T-helper 2 cell treated with Interferon-gamma antibody and Interleukin-4, amounts not matched to agents 5 μg/mL and 100 μg/mL, for 36 hours (primary cell): ENCODE data around the gene ASTN2.
A peak's percentile ranks its signal among the peaks of the same experiment; 100 is the strongest.

Source experiments
- DNase-seq: peaks from one replicate; pipeline ENCODE4 v3.0.0; 2021; ENCODE audit warnings: low spot score
- H3K27ac Mint-ChIP-seq: one replicate; pipeline ENCODE4 v1.8.0; 2021; ENCODE audit warnings: mild to moderate bottlenecking, mixed read lengths
- H3K27me3 Mint-ChIP-seq: one replicate; pipeline ENCODE4 v1.8.0; 2021; ENCODE audit warnings: low read depth, mixed read lengths
- H3K36me3 Mint-ChIP-seq: one replicate; pipeline ENCODE4 v1.8.0; 2021; ENCODE audit warnings: low read depth, mixed read lengths
- H3K4me1 Mint-ChIP-seq: one replicate; pipeline ENCODE4 v1.8.0; 2021; ENCODE audit warnings: low read depth, mixed read lengths
- H3K4me3 Mint-ChIP-seq: one replicate; pipeline ENCODE4 v1.8.0; 2022; ENCODE audit warnings: mild to moderate bottlenecking, moderate library complexity, mixed read lengths
- H3K9me3 Mint-ChIP-seq: one replicate; pipeline ENCODE4 v1.8.0; 2021; ENCODE audit warnings: mixed read lengths

The ASTN2 gene

DNA sequence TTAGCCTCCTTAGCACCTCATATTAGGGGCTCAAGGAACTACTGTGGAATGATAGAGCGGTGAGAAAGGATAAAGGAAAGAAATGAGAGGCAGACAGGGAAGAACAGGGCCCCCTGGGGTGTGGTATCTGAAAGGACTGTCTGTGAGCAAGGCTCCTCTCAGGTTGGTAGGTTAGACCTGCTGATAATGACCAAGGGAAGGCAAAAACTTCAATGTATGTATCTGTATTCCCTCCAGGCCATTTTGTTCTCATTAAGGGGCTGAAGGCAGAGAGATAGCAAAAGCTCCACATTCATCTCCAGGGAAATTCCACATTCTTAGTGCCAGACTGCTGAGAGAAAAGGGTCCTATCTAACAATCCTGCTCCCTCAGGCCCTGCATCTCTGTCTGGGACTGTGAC lies 699.1 kb downstream of the ASTN2 start:
- Mint-ChIP-seq H3K4me1 (no peaks in the 10 kb centered on the region), H3K36me3 (no peaks in the 10 kb centered on the region), H3K27ac (no peak overlapping the region), H3K27me3 (peaks cover 3% of the 10 kb centered on the region), H3K9me3 (no peaks in the 10 kb centered on the region), H3K4me3 (no peak overlapping the region)
- DNase-seq, result no peak

DNA sequence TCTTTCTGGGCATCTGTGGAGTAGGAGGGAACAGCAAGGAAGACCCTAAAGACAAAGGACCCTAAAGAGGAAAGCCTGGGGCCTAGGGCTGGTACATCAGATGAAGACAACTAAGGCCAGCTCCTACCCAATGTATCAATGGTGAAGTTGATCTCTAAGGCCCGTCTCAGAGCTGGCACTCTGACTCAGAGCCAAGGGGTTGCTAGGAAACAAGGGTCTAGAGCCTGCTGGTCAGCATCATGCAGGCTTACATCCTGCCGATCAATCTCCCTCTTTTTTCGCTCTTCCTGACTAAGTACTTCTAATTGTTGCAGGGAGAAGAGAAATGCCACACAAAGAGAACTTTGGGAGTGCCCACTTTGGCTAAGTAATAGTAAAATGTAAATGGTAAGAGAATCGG lies 701.6 kb downstream of the ASTN2 start:
- Mint-ChIP-seq H3K4me1 (no peaks in the 10 kb centered on the region), H3K27ac (no peak overlapping the region), H3K4me3 (no peak overlapping the region), H3K36me3 (no peaks in the 10 kb centered on the region), H3K9me3 (no peaks in the 10 kb centered on the region), H3K27me3 (no peaks in the 10 kb centered on the region)
- no peak for DNase-seq

DNA sequence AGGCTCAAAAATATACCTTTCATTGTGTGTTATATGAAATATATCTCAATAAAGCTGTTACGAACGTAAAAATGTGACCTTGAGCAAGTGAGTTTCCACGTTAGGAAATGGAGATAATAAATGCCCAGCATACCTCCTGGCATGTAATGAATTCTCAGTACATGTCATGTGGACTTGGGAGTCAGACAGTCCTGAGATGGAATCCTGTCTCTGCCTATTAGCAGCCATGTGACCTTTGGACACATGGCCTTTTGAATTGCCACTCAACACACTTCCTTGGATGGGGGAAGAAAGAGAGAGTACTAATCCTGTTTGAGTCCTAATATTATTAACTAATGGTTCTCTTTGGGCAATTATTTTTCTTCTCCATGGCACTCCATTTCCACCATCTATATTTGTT lies 702.1 kb downstream of the ASTN2 start:
- Mint-ChIP-seq H3K4me3 (no peak overlapping the region), H3K36me3 (no peaks in the 10 kb centered on the region), H3K27me3 (no peaks in the 10 kb centered on the region), H3K9me3 (no peaks in the 10 kb centered on the region), H3K4me1 (no peaks in the 10 kb centered on the region), H3K27ac (no peak overlapping the region)
- DNase-seq, result no peak

DNA sequence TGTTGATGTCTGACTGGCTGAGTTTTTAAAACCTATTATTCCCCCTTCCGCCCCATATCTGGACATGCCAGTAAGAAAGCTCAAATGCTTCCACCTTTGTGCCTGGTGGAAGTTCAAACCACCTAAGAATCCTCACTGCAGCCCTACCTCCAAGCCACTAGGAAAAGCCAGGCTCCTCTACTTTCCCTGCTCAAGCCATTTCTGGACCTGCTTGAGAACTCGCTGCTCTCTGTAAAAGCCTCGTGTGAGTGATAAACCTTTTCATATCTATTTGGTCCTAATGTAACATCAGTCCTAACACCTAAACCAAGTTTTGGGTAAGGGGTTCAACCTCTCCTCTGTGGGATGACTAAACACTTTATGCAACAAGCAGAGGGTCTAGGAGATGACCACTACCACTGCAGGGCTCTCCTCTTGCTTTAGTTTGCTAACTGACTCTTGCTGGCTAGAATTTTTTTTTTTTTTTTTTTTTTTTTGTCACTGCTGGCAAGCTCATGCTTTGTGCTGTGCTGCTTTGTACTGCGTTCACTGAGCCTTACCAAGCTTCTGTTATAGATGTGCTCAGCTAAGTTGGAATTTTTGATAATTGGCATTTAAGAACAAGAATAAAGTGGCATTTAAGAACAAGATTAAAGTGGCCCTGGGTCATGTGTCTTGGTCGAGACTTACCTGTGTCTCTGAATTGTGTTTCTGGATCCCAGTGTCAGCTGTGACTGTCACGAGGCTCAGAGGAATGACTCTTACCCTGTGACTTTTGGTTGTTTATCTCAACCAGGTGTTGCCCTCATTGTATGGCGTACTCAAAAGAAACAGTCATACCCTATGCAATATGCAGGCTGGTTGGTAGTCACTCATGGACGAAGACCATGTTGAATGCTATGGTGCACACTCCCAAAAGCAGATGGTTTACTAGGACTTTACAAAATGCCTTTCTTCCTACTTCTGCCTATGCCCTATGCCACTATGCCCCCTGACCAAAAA lies 708.3 kb downstream of the ASTN2 start:
- Mint-ChIP-seq H3K27me3 (no peaks in the 10 kb centered on the region), H3K27ac (no peak overlapping the region), H3K4me1 (peaks cover 6% of the 10 kb centered on the region), H3K4me3 (no peak overlapping the region), H3K36me3 (peaks cover 6% of the 10 kb centered on the region), H3K9me3 (no peaks in the 10 kb centered on the region)
- no peak for DNase-seq

DNA sequence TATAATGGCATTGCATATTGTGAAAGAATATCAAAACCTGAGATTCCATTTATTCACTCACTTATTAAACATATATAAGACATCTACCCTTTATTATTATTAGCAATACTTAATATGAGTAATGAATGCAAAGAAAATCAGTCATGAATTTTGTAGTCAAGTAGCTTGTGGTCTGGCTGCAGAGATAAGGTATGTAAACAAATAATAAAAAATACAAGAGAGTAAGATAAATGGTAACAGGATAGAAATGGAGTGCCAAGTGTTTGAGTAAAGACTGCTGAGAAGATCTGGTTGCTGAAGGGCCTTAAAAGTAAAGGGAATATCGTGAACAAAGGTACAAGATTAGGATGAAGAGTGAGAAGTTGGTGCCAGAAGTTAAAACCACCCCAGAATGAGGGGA lies 709.3 kb downstream of the ASTN2 start:
- Mint-ChIP-seq H3K36me3 (peaks cover 15% of the 10 kb centered on the region), H3K27me3 (no peaks in the 10 kb centered on the region), H3K27ac (no peak overlapping the region), H3K4me3 (no peak overlapping the region), H3K4me1 (peaks cover 16% of the 10 kb centered on the region), H3K9me3 (no peaks in the 10 kb centered on the region)
- DNase-seq, result no peak

DNA sequence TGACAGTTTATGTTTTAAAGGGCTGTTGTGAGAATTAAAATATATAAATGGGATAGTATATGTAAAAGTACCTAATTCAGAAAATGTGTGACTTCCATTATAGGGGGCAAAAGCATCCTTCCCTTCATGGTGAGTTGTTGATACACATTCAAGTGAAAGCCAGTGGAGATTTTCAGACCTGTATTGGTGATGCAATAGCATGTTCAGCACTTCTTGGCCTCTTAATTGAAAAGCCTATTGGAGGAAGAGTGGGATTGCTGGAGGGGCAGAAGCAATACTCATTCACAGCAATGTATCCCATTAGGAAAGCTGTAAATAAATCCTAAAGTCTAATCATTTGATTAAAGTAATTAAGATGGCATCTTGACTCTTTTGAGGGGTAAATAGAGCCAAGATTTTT lies 710.4 kb downstream of the ASTN2 start:
- Mint-ChIP-seq H3K36me3 (peaks cover 26% of the 10 kb centered on the region), H3K27me3 (no peaks in the 10 kb centered on the region), H3K4me3 (no peak overlapping the region), H3K27ac (no peak overlapping the region), H3K4me1 (peaks cover 16% of the 10 kb centered on the region), H3K9me3 (no peaks in the 10 kb centered on the region)
- DNase-seq, result no peak

DNA sequence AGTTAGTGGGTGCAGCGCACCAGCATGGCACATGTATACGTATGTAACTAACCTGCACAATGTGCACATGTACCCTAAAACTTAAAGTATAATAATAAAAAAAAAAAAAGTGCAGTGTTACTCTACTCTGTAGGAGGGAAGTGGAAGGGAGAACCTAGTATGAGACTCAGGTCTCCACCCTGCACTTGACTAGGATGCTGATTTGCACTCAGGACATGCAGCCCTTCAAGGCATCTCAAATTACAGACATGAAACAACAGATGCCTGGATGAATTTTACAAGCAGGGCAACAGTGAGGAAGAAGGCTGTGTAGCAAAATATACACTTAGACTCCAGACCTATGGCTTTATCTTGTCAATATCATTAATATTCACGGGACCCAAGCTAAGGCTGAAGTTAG lies 711.2 kb downstream of the ASTN2 start:
- Mint-ChIP-seq H3K27me3 (no peaks in the 10 kb centered on the region), H3K4me3 (no peak overlapping the region), H3K27ac (no peak overlapping the region), H3K9me3 (no peaks in the 10 kb centered on the region), H3K4me1 (peaks cover 16% of the 10 kb centered on the region), H3K36me3 (peaks cover 34% of the 10 kb centered on the region)
- no peak for DNase-seq

DNA sequence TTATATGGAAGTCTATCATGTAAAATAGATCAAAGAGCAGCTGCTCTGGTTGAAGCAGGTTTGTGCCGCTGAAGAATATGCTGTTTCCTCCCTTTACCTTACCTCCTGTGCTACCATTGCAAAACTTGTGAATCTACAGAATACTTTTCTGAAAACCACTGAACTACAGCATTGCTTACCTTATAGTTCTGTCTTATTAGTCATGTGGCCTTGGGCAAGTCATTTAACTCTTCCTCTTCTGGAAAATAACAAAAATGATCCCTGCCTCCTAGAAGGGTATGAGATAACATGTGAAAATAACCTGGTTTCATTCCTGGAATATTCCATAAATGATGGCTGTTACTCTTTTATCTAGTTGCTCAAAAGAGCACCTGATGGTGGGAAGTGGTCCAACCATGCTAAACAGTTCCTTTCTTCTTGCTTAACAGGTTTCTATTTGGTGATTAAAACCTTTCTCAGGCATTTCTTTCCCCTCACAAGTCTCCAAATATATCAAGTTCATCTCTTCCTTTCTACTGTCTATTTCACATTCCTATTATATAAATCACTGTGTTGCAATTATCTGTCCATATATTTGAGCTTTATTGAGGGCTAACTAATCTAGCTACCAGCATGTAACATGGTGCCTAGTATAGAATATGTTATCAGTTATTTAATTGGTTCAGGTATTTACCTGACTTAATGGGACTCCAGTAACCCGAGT lies 712.8 kb downstream of the ASTN2 start:
- Mint-ChIP-seq H3K4me1 (peaks cover 16% of the 10 kb centered on the region), H3K27ac (no peak overlapping the region), H3K9me3 (no peaks in the 10 kb centered on the region), H3K4me3 (no peak overlapping the region), H3K27me3 (no peaks in the 10 kb centered on the region), H3K36me3 (peaks cover 45% of the 10 kb centered on the region)
- no peak for DNase-seq

DNA sequence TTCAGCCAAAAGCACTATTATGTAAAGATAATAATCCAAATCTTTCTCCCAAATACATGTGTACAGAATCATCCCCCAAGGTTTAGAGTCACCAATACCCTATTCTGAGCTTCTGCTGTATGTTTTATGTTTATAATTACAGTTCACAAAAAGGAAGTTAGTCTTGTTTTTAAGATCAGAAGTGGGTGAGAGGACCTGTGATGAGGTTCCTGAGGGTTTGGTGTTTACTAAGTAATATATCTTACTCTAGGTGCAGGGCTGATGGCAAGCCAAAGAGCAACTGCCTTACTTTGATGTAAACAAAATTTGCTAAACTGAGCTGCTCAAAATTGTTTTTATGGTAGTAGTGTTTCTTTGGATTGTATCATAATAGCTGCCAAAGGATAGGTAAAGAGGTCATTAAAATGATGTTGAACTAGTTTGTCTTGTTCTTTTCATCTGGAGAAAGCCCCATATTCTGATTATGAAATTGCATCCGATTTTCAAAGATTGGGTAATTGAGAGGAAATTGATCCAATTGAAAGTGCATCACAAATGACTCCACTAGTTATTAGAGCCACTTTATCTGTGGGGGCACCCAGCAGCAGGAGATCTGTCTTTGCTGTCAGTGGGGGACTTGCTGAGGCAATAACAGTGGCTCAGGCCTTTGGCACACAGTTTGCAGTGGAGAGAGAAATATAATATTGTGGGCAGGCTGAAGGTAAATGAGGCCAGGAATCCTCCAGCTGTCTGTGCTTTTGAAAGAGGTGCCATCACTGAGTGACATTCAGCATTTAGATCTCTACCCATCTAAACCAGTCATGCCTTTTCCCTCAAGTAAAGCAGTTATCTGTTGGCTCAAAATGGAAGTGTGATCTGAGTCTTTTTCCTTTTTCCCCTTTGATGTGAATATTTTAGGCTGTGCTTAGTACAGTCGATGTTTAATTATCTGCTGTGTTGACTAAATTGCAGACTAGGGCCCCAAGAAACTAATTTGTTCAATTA lies 713.7 kb downstream of the ASTN2 start:
- Mint-ChIP-seq H3K27me3 (no peaks in the 10 kb centered on the region), H3K4me1 (peaks cover 16% of the 10 kb centered on the region), H3K36me3 (peaks cover 48% of the 10 kb centered on the region), H3K27ac (peak overlapping the region; percentile 64), H3K9me3 (no peaks in the 10 kb centered on the region), H3K4me3 (no peak overlapping the region)
- DNase-seq, result no peak

DNA sequence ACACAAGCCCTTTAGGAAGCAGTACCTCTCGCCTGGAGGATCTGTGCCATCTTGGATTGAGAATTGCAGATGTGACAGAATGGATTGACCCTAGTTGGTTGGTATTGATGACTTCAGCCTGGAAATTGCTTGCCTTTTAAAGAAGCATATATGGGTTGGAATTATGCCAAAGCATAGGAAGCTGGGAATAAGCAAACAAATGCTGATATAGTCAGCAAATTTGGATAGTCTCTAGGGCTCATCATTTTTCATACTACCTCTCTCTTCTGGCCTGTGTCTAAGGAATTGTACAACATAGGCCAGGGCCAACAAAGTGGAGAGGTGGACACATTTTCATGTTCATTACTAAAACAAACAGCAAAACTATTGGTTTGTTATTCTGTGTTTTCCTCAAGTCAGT lies 714.6 kb downstream of the ASTN2 start:
- Mint-ChIP-seq H3K4me3 (no peak overlapping the region), H3K36me3 (peaks cover 50% of the 10 kb centered on the region)
- no peak for DNase-seq

DNA sequence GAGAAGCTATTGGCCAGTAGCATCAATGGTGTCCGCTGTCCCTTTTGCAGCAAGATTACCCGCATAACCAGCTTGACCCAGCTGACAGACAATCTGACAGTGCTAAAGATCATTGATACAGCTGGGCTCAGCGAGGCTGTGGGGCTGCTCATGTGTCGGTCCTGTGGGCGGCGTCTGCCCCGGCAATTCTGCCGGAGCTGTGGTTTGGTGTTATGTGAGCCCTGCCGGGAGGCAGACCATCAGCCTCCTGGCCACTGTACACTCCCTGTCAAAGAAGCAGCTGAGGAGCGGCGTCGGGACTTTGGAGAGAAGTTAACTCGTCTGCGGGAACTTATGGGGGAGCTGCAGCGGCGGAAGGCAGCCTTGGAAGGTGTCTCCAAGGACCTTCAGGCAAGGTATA lies 717.0 kb downstream of the ASTN2 start:
- no peak overlapping the region for H3K4me3 Mint-ChIP-seq
- no peak overlapping the region for H3K27ac Mint-ChIP-seq
- H3K4me1 Mint-ChIP-seq, result peaks cover 21% of the 10 kb centered on the region
- H3K27me3 Mint-ChIP-seq, result no peaks in the 10 kb centered on the region
- no peak for DNase-seq
- H3K36me3 Mint-ChIP-seq, result peaks cover 52% of the 10 kb centered on the region
- H3K9me3 Mint-ChIP-seq, result no peaks in the 10 kb centered on the region

More for the DNA sequence above, 714.6 kb downstream of the ASTN2 start:
- no peaks in the 10 kb centered on the region for H3K27me3 Mint-ChIP-seq
- H3K4me1 Mint-ChIP-seq, result peaks cover 19% of the 10 kb centered on the region
- H3K9me3 Mint-ChIP-seq, result no peaks in the 10 kb centered on the region
- no peak overlapping the region for H3K27ac Mint-ChIP-seq

DNA sequence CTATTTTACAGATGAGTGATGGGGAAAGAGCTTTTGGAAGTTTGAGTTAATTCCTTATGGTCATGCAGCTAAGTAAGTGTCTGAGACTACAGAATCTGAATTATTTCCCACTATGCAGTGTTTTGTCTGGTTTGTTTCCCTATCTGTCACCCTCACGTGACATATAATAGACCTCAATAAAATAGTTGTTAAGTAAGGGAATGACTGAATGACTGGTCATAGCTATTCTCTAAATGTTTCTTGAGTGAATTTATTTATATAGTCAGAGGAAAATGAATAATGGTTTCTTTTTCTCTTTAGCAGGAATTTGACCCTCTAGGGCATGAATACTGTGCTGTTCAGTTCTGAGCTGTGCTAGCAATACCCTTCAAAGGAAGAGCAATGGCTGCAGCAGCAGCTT lies 717.5 kb downstream of the ASTN2 start:
- Mint-ChIP-seq H3K27me3 (no peaks in the 10 kb centered on the region), H3K36me3 (peaks cover 51% of the 10 kb centered on the region), H3K4me3 (no peak overlapping the region), H3K4me1 (peaks cover 23% of the 10 kb centered on the region), H3K9me3 (no peaks in the 10 kb centered on the region), H3K27ac (no peak overlapping the region)
- DNase-seq, result no peak

DNA sequence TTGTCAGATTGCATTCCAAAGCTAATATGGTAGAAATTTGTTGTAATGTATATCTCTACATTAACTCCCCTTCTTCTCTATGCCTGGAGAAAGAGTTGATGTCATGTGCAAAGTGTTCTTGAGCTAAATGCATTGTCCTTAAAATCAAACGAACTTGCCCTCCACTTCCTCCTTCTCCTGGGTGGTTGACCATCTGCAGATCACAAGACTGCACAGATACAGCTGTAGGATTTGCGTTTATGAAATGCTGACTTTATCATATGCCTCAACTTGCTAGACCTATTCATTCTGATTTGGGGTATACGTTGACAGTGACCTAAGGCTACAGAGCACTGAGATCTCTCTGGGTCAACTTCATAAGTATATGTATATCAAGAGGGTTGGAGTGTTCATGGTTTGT lies 719.4 kb downstream of the ASTN2 start:
- Mint-ChIP-seq H3K4me3 (no peak overlapping the region), H3K27me3 (no peaks in the 10 kb centered on the region), H3K9me3 (no peaks in the 10 kb centered on the region), H3K4me1 (peaks cover 16% of the 10 kb centered on the region), H3K27ac (no peak overlapping the region), H3K36me3 (peaks cover 38% of the 10 kb centered on the region)
- no peak for DNase-seq
